ENCODE measurements around the gene ID2.

The ID2 gene, protein sequence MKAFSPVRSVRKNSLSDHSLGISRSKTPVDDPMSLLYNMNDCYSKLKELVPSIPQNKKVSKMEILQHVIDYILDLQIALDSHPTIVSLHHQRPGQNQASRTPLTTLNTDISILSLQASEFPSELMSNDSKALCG

DNA sequence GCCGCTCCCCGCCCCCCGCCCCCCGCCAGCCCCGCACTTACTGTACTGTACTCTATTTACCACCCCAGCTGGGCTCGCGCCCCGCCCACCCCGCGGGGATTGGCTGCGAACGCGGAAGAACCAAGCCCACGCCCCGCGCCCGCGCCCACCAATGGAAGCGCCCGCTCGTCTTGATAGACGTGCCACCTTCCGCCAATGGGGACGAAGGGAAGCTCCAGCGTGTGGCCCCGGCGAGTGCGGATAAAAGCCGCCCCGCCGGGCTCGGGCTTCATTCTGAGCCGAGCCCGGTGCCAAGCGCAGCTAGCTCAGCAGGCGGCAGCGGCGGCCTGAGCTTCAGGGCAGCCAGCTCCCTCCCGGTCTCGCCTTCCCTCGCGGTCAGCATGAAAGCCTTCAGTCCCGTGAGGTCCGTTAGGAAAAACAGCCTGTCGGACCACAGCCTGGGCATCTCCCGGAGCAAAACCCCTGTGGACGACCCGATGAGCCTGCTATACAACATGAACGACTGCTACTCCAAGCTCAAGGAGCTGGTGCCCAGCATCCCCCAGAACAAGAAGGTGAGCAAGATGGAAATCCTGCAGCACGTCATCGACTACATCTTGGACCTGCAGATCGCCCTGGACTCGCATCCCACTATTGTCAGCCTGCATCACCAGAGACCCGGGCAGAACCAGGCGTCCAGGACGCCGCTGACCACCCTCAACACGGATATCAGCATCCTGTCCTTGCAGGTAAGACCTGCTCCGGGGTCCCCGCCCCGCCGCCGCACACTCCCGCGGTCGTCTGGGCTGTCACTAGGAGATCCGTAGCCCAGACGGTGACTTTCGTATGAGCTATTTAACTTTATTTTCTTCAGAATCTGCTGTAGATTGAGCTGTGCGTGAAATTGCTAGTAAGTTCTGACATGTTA is at the start of gene ID2:
Gene ID2 (plus strand): TSS at position 271 of the 907 bp plus-strand sequence. CDS start 110 bp downstream, at position 381.
- peak; percentile 95 for DNase-seq (ENCODE audit: low read depth, low spot score)

DNA sequence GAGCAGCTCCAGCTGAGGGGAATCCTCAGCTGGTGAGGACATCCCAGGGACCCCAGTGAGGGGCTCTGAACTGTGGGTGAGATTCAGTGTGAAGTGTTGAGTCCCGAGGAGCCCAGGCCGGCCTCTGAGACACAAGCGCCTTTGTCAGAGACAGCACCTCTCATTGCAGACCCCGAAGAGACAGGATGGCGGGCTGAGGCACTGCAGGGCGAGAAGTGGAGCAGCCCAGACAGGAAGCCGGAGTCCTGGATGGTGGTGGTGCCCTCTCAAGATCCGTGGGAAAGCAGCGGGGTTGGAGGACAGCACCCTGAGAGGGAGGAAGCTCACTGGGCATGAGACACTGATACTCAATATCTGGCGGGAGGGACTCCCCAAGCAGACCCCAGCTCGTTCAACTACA is 49.1 kb upstream of the ID2 start:
- DNase-seq (ENCODE audit: low read depth, low spot score) = no peak

- DNase-seq (ENCODE audit: low read depth, low spot score) = no peak
Measured at GRCh38 chr2:8633186-8633734, 48.6 kb upstream of the ID2 start.

DNA sequence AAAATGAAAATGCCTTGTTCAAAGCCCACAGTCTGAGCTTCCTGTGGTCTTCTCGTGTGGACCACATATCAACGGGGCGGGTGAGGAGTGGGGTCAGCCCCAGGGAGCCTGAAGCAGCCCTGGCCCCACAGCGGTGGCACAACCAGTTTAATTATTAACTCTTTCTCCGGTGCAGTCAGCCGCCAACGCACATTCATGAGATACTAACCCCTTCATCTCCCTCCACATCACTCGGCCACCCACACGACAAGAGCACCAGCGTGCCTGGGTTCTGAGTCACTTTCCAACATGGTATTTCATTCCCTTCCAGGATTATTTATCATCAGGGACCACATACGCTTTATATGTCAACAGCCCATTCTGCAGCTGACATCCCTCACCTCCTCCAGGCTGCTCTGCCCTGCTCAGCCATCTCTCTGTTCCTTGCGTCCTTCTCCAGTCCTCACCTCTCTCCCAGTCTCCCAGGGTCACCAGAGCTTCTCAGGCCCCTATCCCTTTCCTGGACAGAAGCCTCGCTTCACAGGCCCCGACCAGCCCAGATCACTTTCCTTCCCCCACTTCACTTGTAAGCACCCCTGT is 48.0 kb upstream of the ID2 start:
- no peak for DNase-seq (ENCODE audit: low read depth, low spot score)

GRCh38 chr2:8634466-8635172 is 47.2 kb upstream of the ID2 start:
- DNase-seq (ENCODE audit: low read depth, low spot score) = no peak

DNA sequence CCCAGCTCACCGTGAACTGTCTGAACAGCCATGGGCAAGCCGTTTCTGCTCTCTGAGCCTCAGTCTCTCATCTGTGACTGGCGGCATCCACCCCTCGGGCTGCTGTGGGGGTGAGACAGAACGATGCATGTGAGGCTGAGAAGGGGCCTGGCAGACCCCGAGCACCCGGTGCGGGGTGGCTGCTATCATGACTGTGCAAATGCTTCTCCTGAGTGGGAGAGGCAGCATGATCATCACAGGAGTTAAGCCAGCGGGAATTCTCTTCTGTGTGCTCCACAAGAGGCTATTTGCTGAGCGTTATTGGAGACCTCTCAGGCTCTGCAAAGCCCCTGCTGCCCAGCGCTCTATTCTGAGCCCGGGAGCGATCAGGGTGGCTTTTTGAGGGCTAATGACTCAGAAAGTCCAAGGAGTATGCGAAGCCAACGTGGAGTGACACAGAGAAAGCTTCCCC is 45.8 kb upstream of the ID2 start:
- DNase-seq (ENCODE audit: low read depth, low spot score) = no peak

GRCh38 chr2:8636721-8637636 is 44.9 kb upstream of the ID2 start:
- DNase-seq (ENCODE audit: low read depth, low spot score) = no peak

DNA sequence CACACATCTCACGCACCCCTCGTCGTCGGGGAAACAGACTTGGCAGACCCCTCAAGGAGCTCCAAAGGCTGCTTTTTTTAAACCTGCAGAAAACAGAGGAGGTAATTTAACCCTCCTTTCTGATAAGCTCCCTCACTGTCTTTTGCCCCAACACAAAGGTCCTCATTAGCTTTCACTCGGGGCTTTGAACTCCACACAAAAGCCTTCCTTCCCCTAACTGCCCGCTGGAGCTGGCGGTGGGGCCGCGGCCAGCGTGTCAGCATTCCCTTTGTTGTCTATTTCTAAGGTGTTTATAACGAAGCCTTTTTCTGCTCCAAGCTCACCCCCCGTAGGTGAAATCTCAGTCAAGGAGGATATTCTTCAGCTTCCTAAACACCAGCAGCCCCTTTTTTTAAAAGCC is 43.5 kb upstream of the ID2 start:
- DNase-seq (ENCODE audit: low read depth, low spot score) = no peak

GRCh38 chr2:8639122-8639635 is 42.7 kb upstream of the ID2 start:
- no peak for DNase-seq (ENCODE audit: low read depth, low spot score)

DNA sequence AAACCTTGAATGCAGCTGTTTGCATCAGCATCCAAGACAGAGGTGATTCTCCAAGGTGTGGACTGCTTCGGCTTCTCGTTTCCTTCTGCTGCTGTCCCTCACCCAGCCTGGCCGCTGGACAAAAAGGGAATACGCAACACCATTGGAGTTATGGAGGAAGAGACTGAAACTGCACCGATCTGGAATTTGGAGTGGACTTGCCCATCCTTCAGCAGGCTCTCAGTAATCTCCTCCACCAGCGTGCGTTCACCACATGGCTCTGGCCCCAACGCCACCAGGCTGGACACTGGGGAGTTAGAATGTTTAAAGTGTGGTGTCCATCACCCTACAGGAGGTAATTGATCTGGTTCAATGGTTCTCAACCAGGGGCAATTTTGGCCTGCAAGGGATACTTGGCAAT is 41.4 kb upstream of the ID2 start:
- no peak for DNase-seq (ENCODE audit: low read depth, low spot score)

DNA sequence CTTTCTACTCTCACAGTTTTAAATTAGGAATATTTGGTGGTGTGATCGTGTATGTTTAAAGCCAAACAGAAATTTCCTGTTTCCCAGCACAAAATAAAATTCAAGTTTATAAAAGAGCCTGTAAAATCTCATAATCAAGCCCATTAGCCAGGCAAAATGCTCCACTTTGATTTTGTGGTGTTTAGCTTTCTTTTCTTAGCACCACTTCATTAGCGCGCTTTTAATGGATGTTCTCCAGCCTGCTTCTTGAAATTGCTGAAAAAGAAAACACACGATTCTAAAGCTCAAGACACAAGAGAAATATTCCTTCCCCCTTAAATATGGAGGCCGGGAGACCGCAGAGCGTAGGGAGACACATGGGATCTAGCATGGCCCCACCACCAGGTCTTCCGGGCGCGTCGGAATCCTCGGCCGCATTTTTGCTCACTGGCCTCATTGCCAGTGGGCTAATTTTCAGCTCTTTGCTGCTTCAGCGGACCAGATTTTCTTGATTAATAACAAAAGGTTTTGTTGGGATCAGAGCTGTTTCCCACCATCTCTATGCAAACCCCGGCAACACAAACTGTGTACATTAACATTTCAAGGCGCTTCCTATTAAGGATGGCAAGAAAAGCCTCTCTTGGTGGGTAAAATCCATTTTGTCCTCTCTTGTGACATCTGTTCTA is 40.4 kb upstream of the ID2 start:
- DNase-seq (ENCODE audit: low read depth, low spot score) = no peak

- DNase-seq (ENCODE audit: low read depth, low spot score) = no peak
Measured at GRCh38 chr2:8642366-8643068, 39.3 kb upstream of the ID2 start.

DNA sequence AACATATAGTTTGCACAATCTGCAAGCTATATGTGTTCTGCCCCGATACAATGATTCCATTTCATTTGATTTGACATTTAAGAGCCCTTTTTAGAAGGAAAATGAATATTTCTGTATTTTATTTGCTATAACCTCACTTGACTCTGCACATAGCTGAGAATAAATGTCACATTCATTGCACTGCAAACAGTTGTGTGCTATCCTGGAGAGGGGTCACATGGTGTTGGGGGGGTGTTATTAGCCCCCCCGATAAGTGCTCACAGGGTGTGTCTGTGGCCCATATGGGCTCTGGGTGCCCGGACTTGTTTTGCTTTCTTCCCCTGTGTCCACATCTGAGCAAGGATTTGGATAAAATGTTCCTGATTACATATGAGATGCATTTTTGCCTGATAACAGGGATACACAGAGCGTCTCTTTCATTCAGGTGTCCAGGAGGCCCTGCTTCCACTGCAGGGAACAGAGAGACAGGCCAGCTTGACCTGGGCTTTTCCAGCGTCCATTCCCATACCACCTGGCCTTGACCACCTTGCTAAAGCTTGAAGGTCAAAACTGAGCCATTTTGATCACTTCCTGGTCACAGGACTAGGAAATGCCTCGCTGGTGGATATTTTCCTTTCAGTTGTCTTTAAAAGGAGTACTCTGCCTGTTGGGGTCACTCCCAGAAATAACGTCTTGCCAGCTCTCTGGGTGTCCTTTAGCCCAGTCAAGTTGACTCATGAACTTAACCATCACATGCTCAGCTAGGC is 38.4 kb upstream of the ID2 start:
- no peak for DNase-seq (ENCODE audit: low read depth, low spot score)

DNA sequence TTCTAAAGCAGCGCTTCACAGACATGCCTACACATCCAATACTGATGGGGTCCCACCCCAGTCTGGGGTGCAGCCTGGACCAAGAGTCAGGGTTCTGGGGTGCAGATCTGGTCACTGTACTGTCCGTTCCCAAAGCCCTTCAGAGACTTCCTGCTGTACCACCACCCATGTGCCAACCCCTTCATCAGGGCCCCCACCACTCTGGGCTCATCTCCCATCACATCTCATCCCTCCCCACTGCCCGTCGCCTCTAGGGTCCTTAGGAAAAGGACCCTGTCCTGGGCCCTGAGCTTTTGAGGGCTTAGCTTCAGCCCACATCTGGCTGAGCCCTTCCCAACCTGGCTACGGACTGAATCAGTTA is 37.9 kb upstream of the ID2 start:
- DNase-seq (ENCODE audit: low read depth, low spot score) = no peak

GRCh38 chr2:8644605-8645175 is 37.2 kb upstream of the ID2 start:
- DNase-seq (ENCODE audit: low read depth, low spot score) = no peak

- no peak for DNase-seq (ENCODE audit: low read depth, low spot score)
Measured at GRCh38 chr2:8645176-8645831, 36.6 kb upstream of the ID2 start.

- no peak for DNase-seq (ENCODE audit: low read depth, low spot score)
Measured at GRCh38 chr2:8646731-8647461, 35.0 kb upstream of the ID2 start.
